ENCODE measurements around the gene KCNMA1. TPM values are rescaled to one million over a fixed set of nuclear protein-coding genes. Genes with fewer than 3 reads are reported as not detected.

KCNMA1 gene
- total RNA-seq, 3 donors from 2014 or later (not counting 1 experiment from before 2014, with no cell fraction given) = 0.40 to 1.8 (median 0.63) TPM

GRCh38 chr10:77467422-77467963 lies 170.1 kb downstream of the KCNMA1 start:
- no peak for DNase-seq
- H3K27ac ChIP-seq (ENCODE audit: low read length) = no peak overlapping the region
- H3K36me3 Mint-ChIP-seq = no peaks in the 10 kb centered on the region
- H3K36me3 ChIP-seq (ENCODE audit: control insufficient read depth, insufficient read depth, low read length) = no peaks in the 10 kb centered on the region
- H3K4me3 Mint-ChIP-seq = no peak overlapping the region
- no peaks in the 10 kb centered on the region for H3K9me3 Mint-ChIP-seq
- no peak overlapping the region for H3K27ac Mint-ChIP-seq
- no peak overlapping the region for H3K4me3 ChIP-seq (ENCODE audit: low read length)
- no peaks in the 10 kb centered on the region for H3K4me1 ChIP-seq (ENCODE audit: control insufficient read depth, insufficient read depth, low read length)
- no peak for TF ChIP-seq CTCF (IDR thresholded peaks at IDR 0.05)
- ATAC-seq = no peak
- H3K27me3 Mint-ChIP-seq (ENCODE audit: low read depth in 2 of 2) = peaks cover 0 to 3% of the 10 kb centered on the region in 2 donors
- intact Hi-C loops (cut with micrococcal nuclease) = no loop called here
- 85% methylated on average over 6 of the region's 6 CpGs for WGBS (ENCODE audit: insufficient coverage)
- no peaks in the 10 kb centered on the region for H3K9me3 ChIP-seq (ENCODE audit: control insufficient read depth, insufficient read depth, low read length)
- H3K4me1 Mint-ChIP-seq = no peaks in the 10 kb centered on the region
- no peaks in the 10 kb centered on the region for H3K27me3 ChIP-seq (ENCODE audit: control insufficient read depth, insufficient read depth, low read length)

GRCh38 chr10:77463967-77464745 lies 173.5 kb downstream of the KCNMA1 start:
- H3K27me3 ChIP-seq (ENCODE audit: control insufficient read depth, insufficient read depth, low read length) = no peaks in the 10 kb centered on the region
- no peak overlapping the region for H3K27ac ChIP-seq (ENCODE audit: low read length)
- H3K4me3 ChIP-seq (ENCODE audit: low read length) = no peak overlapping the region
- H3K36me3 Mint-ChIP-seq = no peaks in the 10 kb centered on the region
- WGBS (ENCODE audit: insufficient coverage) = 78% methylated on average over 9 of the region's 9 CpGs
- no peaks in the 10 kb centered on the region for H3K36me3 ChIP-seq (ENCODE audit: control insufficient read depth, insufficient read depth, low read length)
- H3K27ac Mint-ChIP-seq = no peak overlapping the region
- no peaks in the 10 kb centered on the region for H3K4me1 ChIP-seq (ENCODE audit: control insufficient read depth, insufficient read depth, low read length)
- no peak overlapping the region for H3K4me3 Mint-ChIP-seq
- no peaks in the 10 kb centered on the region for H3K4me1 Mint-ChIP-seq
- peaks cover 8 to 10% of the 10 kb centered on the region in 2 donors for H3K27me3 Mint-ChIP-seq (ENCODE audit: low read depth in 2 of 2)
- no peaks in the 10 kb centered on the region for H3K9me3 Mint-ChIP-seq
- no peaks in the 10 kb centered on the region for H3K9me3 ChIP-seq (ENCODE audit: control insufficient read depth, insufficient read depth, low read length)
- intact Hi-C loops (cut with micrococcal nuclease) = no loop called here
- ATAC-seq (no peak), DNase-seq (no peak)
- no peak for TF ChIP-seq CTCF (IDR thresholded peaks at IDR 0.05)

- no peak overlapping the region for H3K27ac ChIP-seq (ENCODE audit: low read length)
- no peak overlapping the region for H3K4me3 ChIP-seq (ENCODE audit: low read length)
- H3K4me1 Mint-ChIP-seq = no peaks in the 10 kb centered on the region
- H3K27me3 Mint-ChIP-seq (ENCODE audit: low read depth in 2 of 2) = peaks cover 10 to 15% of the 10 kb centered on the region in 2 donors
- no peaks in the 10 kb centered on the region for H3K9me3 ChIP-seq (ENCODE audit: control insufficient read depth, insufficient read depth, low read length)
- intact Hi-C loops (cut with micrococcal nuclease) = no loop called here
- DNase-seq (no peak), ATAC-seq (no peak)
- TF ChIP-seq CTCF (IDR thresholded peaks at IDR 0.05) = no peak
- no peaks in the 10 kb centered on the region for H3K9me3 Mint-ChIP-seq
- H3K27me3 ChIP-seq (ENCODE audit: control insufficient read depth, insufficient read depth, low read length) = no peaks in the 10 kb centered on the region
- no peaks in the 10 kb centered on the region for H3K4me1 ChIP-seq (ENCODE audit: control insufficient read depth, insufficient read depth, low read length)
- H3K36me3 Mint-ChIP-seq = no peaks in the 10 kb centered on the region
- no peaks in the 10 kb centered on the region for H3K36me3 ChIP-seq (ENCODE audit: control insufficient read depth, insufficient read depth, low read length)
- H3K4me3 Mint-ChIP-seq = no peak overlapping the region
- WGBS (ENCODE audit: insufficient coverage) = 70% methylated on average over 4 of the region's 4 CpGs
- no peak overlapping the region for H3K27ac Mint-ChIP-seq
Observed at GRCh38 chr10:77463499-77463898, 174.1 kb downstream of the KCNMA1 start.
